GM06990 (cell line): ENCODE results near the gene EML1.

Source experiments
- DNase-seq: peaks from one replicate; pipeline ENCODE4 v3.0.0-alpha.2; 2011; ENCODE audit not compliant: insufficient read length; ENCODE audit errors: extremely low read depth
- H3K27me3 ChIP-seq: replicated peaks from 2 replicates; pipeline ENCODE4 v1.6.0; 2011; ENCODE audit warnings: low read length; ENCODE audit not compliant: control insufficient read depth, insufficient read depth
- H3K36me3 ChIP-seq: 2 replicates; pipeline ENCODE4 v1.5.1; 2011; ENCODE audit warnings: low read length; ENCODE audit not compliant: control insufficient read depth, insufficient read depth
- H3K4me3 ChIP-seq: replicated peaks from 2 replicates; pipeline ENCODE4 v1.5.1; 2011; ENCODE audit warnings: low read depth, mild to moderate bottlenecking, control low read depth, low read length
- TF ChIP-seq, protein P1 (sequence below): IDR thresholded peaks from 2 replicates; pipeline ENCODE4 v1.5.1; 2011; ENCODE audit warnings: low read length, control low read depth, mild to moderate bottlenecking, inconsistent platforms; ENCODE audit not compliant: insufficient read depth, poor library complexity, severe bottlenecking

EML1 gene

DNA sequence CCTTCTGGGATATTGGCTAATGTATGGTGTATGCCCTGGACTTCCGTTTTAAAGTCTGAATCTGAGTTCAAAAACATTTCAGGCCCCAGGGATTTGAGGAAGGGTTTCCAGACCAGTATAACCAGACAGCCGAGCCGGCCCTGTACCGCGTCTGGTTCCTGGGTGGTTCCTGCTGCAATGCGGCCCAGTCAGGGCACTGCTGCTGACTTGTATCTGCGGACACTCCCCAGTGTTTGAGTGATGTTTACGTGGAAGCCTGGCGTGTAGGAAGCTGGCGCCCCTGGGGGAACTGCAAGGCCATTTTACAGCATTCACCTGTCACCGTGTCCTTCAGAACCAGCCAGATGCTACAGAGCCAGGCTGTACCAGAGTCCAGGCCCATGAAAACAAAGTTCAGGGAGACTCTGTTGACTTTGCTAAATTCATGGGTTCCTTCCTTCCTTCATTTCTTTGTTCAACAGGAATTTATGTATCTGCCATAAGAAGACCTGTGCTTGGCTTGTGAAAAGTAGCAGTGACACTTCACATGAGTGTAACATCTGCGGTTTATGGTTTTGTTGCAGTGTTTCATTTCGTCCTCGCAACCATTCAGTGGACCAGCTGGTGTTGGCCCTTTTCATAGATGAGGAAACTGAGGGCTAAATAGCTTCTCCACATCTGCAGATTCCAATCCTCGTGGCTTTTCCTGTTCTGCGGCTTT is 16.8 kb downstream of the EML1 start:
- H3K4me3 ChIP-seq: no peak overlapping the region
- DNase-seq: no peak
- no peaks in the 10 kb centered on the region for H3K36me3 ChIP-seq
- TF ChIP-seq, protein P1, sequence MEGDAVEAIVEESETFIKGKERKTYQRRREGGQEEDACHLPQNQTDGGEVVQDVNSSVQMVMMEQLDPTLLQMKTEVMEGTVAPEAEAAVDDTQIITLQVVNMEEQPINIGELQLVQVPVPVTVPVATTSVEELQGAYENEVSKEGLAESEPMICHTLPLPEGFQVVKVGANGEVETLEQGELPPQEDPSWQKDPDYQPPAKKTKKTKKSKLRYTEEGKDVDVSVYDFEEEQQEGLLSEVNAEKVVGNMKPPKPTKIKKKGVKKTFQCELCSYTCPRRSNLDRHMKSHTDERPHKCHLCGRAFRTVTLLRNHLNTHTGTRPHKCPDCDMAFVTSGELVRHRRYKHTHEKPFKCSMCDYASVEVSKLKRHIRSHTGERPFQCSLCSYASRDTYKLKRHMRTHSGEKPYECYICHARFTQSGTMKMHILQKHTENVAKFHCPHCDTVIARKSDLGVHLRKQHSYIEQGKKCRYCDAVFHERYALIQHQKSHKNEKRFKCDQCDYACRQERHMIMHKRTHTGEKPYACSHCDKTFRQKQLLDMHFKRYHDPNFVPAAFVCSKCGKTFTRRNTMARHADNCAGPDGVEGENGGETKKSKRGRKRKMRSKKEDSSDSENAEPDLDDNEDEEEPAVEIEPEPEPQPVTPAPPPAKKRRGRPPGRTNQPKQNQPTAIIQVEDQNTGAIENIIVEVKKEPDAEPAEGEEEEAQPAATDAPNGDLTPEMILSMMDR: no peak
- no peaks in the 10 kb centered on the region; the same call in 1 of the 2 replicates for H3K27me3 ChIP-seq

DNA sequence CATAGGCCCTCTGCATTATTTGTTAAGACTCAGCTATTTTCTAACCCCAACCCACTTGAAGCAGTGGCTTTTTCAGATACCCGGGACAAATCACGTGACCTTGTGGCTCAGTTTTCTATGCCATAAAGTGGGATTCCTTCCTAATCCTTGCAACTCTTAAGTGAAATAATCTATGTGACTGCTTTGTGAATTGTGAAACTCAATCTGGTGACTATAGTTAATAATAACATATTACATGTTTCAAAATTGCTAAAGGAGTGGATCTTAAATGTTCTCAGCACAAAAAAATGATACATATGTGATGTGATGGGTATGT is 17.3 kb downstream of the EML1 start:
- Histone ChIP-seq H3K36me3 (no peaks in the 10 kb centered on the region), H3K4me3 (no peak overlapping the region), H3K27me3 (no peaks in the 10 kb centered on the region; the same call in 1 of the 2 replicates)
- TF ChIP-seq, protein P1: no peak
- no peak for DNase-seq

DNA sequence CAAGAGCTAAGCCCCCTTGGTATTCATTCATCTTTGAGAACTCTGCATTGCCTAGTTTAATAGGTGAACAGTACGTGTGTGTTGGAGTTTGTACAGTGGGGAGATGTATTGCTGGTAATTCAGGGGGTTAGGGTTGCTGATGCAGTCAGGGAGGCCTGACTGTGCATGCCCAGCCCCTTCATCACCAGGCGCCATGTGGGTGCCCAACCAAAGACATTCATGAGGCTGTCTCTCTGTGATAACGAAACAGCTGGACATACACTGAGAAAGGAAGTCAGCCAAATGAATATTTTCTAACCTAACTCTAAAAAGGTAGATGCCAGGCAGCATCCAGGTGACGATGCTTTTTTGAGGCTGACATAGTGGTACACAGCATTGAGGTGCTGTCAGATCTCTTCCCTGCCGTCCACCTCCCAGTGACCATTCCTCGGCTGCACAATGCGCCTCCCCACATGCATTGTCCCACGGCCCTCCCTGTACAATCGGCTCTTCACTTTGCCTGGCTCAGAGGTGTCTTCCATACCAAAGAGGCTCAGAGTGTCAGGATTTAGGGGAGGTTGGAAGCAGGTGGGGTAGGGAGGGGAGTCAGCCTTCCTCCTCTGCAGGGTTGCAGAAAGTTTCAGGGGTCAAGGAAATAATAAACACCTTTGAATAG is 19.0 kb downstream of the EML1 start:
- Histone ChIP-seq H3K4me3 (no peak overlapping the region), H3K36me3 (no peaks in the 10 kb centered on the region), H3K27me3 (peaks cover 1% of the 10 kb centered on the region; the same call in 1 of the 2 replicates)
- TF ChIP-seq, protein P1: no peak
- DNase-seq: no peak

DNA sequence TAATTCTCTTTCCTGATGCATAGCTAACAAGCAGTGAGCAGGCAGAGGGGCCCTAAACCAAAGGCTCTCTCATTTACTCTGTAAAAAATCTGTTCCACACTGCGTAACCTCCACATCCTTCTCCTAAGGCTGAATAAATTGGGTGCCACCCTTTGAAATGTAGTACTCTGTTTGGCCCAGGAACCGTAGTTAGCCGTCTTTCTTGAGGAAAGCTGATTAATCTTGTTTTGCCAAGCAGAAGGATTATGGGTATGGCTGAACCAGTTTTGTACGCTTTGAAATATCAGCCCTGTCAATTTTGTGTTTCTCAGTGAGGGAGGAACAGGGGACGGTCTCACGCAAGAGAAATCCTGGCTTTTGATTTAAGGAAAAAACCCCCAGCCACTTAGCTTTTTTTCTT is 19.7 kb downstream of the EML1 start:
- no peak overlapping the region for H3K4me3 ChIP-seq
- TF ChIP-seq, protein P1: no peak
- no peak for DNase-seq
- peaks cover 3% of the 10 kb centered on the region; the same call in 1 of the 2 replicates for H3K27me3 ChIP-seq
- H3K36me3 ChIP-seq: no peaks in the 10 kb centered on the region

DNA sequence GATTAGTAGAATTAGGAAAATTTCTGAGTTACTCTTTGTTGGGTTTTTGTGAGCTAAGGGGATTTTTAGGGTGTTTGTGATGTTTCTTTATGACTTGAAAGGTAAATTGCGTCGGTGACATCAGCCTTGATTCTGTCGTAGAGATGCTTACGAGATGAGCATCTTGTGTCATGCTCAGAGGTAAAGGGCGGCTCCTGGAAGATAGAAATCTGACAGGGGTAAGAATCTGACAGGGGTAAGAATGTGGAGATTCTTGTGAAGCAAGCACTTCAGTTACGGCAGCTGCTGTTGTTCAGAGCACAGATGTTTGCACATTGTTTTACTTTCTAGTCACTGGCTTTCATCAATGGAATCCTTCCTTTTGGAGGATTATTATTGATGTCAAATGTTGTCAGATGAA is 22.5 kb downstream of the EML1 start:
- no peaks in the 10 kb centered on the region for H3K36me3 ChIP-seq
- no peak for DNase-seq
- peaks cover 3% of the 10 kb centered on the region; the same call in 1 of the 2 replicates for H3K27me3 ChIP-seq
- no peak overlapping the region for H3K4me3 ChIP-seq
- TF ChIP-seq, protein P1: no peak
